Parathyroid adenoma (tissue), 2 donors: Measurements from ENCODE around the gene VIPR2.

Experiments used
- H2AFZ ChIP-seq: fragments of 300-600 bp; sonication (generic); one replicate; pipeline ENCODE4 v1.7.0; 2017; ENCODE audit warnings: antibody characterized with exemption, mild to moderate bottlenecking
- H3K27ac ChIP-seq: fragments of 300-600 bp; sonication (generic); one replicate; pipeline ENCODE4 v1.7.0; 2017
- H3K27me3 ChIP-seq: fragments of 300-600 bp; sonication (generic); one replicate; pipeline ENCODE4 v1.7.0; 2017; ENCODE audit warnings: low read length; ENCODE audit not compliant: control insufficient read depth, insufficient read depth
- H3K36me3 ChIP-seq: fragments of 300-600 bp; sonication (generic); one replicate; pipeline ENCODE4 v1.7.0; 2017; ENCODE audit warnings: low read length; ENCODE audit not compliant: control insufficient read depth, insufficient read depth
- H3K4me1 ChIP-seq: fragments of 300-600 bp; sonication (generic); one replicate; pipeline ENCODE4 v1.7.0; 2017; ENCODE audit warnings: control low read depth
- H3K4me2 ChIP-seq: fragments of 300-600 bp; sonication (generic); one replicate; pipeline ENCODE4 v1.7.0; 2017; ENCODE audit warnings: low read length
- H3K4me3 ChIP-seq: fragments of 300-600 bp; sonication (generic); one replicate; pipeline ENCODE4 v1.7.0; 2017; ENCODE audit warnings: low read depth, low read length
- H3K79me2 ChIP-seq: fragments of 300-600 bp; sonication (generic); one replicate; pipeline ENCODE4 v1.7.0; 2017; ENCODE audit warnings: control low read depth
- H3K9ac ChIP-seq: fragments of 300-600 bp; sonication (generic); one replicate; pipeline ENCODE4 v1.7.0; 2017; ENCODE audit warnings: mild to moderate bottlenecking
- H3K9me3 ChIP-seq: fragments of 300-600 bp; sonication (generic); one replicate; pipeline ENCODE4 v1.7.0; 2017; ENCODE audit warnings: low read length; ENCODE audit not compliant: control insufficient read depth
- TF ChIP-seq, protein P1 (sequence below): fragments of 300-600 bp; sonication (generic); IDR thresholded peaks from one replicate; pipeline ENCODE4 v1.7.0; 2017; ENCODE audit warnings: antibody characterized with exemption, mild to moderate bottlenecking
- donor health status: primary hyperparathyroidism.

Gene VIPR2

DNA sequence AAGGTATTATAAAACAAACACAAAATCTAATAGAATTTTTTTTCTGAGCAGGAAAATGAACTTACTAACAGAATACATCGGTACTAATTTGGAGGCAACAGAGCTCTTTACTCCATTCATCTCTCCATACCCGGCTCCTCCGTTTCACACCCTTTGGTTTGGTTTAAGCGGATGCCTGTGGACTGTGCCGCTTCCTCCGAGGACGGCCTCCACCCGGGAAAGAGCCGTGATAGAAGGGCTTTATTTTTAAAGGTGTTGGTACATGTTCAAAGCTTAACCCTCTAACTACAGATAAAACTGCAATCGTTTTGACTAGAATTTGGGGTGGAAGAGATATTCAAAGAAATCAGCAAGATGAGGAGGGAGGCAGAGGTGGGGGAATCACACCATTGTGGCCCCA, 1.9 kb downstream of the VIPR2 start:
- peaks cover 3% of the 10 kb centered on the region for H3K27me3 ChIP-seq
- H2AFZ ChIP-seq = no peak overlapping the region
- no peaks in the 10 kb centered on the region for H3K36me3 ChIP-seq
- peaks cover 3% of the 10 kb centered on the region for H3K4me1 ChIP-seq
- no peaks in the 10 kb centered on the region for H3K9me3 ChIP-seq
- no peak overlapping the region for H3K27ac ChIP-seq
- no peak overlapping the region for H3K4me3 ChIP-seq
- H3K9ac ChIP-seq = no peak overlapping the region
- H3K4me2 ChIP-seq = no peak overlapping the region
- TF ChIP-seq, protein P1, sequence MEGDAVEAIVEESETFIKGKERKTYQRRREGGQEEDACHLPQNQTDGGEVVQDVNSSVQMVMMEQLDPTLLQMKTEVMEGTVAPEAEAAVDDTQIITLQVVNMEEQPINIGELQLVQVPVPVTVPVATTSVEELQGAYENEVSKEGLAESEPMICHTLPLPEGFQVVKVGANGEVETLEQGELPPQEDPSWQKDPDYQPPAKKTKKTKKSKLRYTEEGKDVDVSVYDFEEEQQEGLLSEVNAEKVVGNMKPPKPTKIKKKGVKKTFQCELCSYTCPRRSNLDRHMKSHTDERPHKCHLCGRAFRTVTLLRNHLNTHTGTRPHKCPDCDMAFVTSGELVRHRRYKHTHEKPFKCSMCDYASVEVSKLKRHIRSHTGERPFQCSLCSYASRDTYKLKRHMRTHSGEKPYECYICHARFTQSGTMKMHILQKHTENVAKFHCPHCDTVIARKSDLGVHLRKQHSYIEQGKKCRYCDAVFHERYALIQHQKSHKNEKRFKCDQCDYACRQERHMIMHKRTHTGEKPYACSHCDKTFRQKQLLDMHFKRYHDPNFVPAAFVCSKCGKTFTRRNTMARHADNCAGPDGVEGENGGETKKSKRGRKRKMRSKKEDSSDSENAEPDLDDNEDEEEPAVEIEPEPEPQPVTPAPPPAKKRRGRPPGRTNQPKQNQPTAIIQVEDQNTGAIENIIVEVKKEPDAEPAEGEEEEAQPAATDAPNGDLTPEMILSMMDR = no peak
- no peaks in the 10 kb centered on the region for H3K79me2 ChIP-seq

DNA sequence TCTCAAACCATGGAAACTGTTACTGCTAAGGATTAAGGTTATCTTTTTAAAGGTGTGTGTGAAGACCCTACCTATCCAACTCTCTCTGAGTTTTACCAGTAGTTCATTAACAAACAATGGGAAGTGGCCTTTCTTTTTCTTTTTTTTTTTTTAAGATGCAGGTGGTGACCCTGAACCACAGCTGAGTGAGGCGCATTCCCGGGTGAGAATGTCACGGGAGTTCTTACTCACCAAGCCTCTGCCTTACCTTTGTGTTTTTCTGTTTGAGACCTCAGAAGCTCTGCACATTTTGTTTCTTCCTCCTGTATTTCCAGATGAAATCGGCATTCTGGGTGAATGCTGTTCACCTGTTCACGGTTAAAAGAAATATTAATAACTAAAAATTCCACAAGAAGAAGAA, 2.5 kb downstream of the VIPR2 start:
- Histone ChIP-seq H3K27ac (no peak overlapping the region), H3K9ac (no peak overlapping the region), H3K4me1 (peaks cover 3% of the 10 kb centered on the region), H3K9me3 (no peaks in the 10 kb centered on the region), H3K27me3 (peaks cover 3% of the 10 kb centered on the region), H3K79me2 (no peaks in the 10 kb centered on the region), H3K36me3 (no peaks in the 10 kb centered on the region), H3K4me3 (no peak overlapping the region), H3K4me2 (no peak overlapping the region), H2AFZ (no peak overlapping the region)
- TF ChIP-seq, protein P1 = no peak

DNA sequence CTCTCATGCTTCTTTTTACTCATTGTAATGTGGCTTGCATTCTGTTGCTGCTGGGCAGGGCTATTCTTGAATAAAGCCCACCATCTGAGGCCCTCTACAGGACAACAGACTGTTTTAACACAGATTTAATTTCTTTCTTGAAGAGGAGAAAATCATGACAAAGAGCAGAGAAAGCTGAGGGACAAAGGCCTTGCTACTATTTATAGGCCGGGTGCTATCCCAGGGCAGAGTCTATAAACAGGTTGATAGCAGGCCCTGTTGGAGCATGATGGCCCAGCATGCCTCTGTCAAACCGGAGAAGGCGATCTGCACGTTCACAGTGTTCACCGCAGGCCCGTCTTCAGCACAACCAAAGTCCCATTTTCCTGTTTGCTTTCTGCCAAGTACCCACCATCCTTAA, 3.0 kb downstream of the VIPR2 start:
- TF ChIP-seq, protein P1 = no peak
- H3K4me1 ChIP-seq = peaks cover 3% of the 10 kb centered on the region
- no peaks in the 10 kb centered on the region for H3K36me3 ChIP-seq
- H3K27me3 ChIP-seq = peaks cover 3% of the 10 kb centered on the region
- H3K4me3 ChIP-seq = no peak overlapping the region
- no peaks in the 10 kb centered on the region for H3K9me3 ChIP-seq
- H3K9ac ChIP-seq = no peak overlapping the region
- H2AFZ ChIP-seq = no peak overlapping the region
- no peak overlapping the region for H3K27ac ChIP-seq
- no peaks in the 10 kb centered on the region for H3K79me2 ChIP-seq
- no peak overlapping the region for H3K4me2 ChIP-seq

DNA sequence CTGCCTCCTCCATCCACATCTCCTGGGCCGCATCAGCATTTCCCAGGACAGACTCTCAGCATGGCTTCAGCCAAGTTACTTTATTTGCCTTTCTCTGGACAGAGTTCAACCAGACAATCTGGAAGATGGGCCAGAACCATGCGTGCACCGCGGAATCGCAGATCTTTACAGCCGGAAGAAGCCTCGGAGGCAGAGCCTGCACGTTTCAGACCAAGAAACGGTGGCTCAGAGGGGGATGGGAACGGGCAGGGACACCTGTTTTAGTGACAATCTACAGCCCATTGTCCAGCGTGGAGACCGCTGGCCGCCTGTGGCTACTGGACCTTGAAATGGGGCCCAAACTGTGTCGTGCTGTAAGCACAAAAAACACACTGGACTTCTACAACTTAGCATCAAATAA, 3.5 kb downstream of the VIPR2 start:
- H3K27me3 ChIP-seq = peaks cover 3% of the 10 kb centered on the region
- no peak overlapping the region for H2AFZ ChIP-seq

More for the DNA sequence above, 3.5 kb downstream of the VIPR2 start:
- no peaks in the 10 kb centered on the region for H3K9me3 ChIP-seq
- H3K79me2 ChIP-seq = no peaks in the 10 kb centered on the region
- H3K4me1 ChIP-seq = peaks cover 3% of the 10 kb centered on the region
- TF ChIP-seq, protein P1 = no peak
- H3K36me3 ChIP-seq = no peaks in the 10 kb centered on the region
- no peak overlapping the region for H3K4me2 ChIP-seq
- no peak overlapping the region for H3K9ac ChIP-seq
- H3K4me3 ChIP-seq = no peak overlapping the region
- no peak overlapping the region for H3K27ac ChIP-seq
